Keratinocyte (primary cell): Measurements from ENCODE around the gene ANKRD60. TPM values are rescaled to one million over a fixed set of nuclear protein-coding genes. Genes with fewer than 3 reads are reported as not detected.

Source experiments
- DNase-seq: peaks from one replicate; pipeline ENCODE4 v3.0.0-alpha.2; 2011; ENCODE audit warnings: low read depth, missing footprints, low spot score
- FAIRE-seq: peaks from 2 replicates; lab custom pipeline; 2011; peaks lifted over from hg19 to GRCh38; lab: Jason Lieb, UNC
- H2AFZ ChIP-seq: 2 replicates; pipeline ENCODE4 v1.6.0; 2012; ENCODE audit warnings: low read length, control low read depth, inconsistent platforms; ENCODE audit not compliant: control insufficient read depth
- H3K27ac ChIP-seq: 2 replicates; pipeline ENCODE4 v1.5.1; 2011; ENCODE audit warnings: low read length; ENCODE audit not compliant: control insufficient read depth, insufficient read depth
- H3K27me3 ChIP-seq: 3 replicates; pipeline ENCODE4 v1.6.0; 2011; ENCODE audit warnings: low read length; ENCODE audit not compliant: control insufficient read depth, insufficient read depth; ENCODE audit errors: extremely low read depth
- H3K36me3 ChIP-seq, 2 experiments: 2 replicates in 1 of 2; 3 replicates in 1 of 2; pipeline ENCODE4 v1.5.1; 2011; ENCODE audit warnings: low read length in 2 of 2, mild to moderate bottlenecking in 1 of 2; ENCODE audit not compliant: control insufficient read depth in 2 of 2, insufficient read depth in 2 of 2; ENCODE audit errors: extremely low read depth in 1 of 2
- H3K4me1 ChIP-seq: 3 replicates; pipeline ENCODE4 v1.5.1; 2011; ENCODE audit warnings: low read length; ENCODE audit not compliant: control insufficient read depth, insufficient read depth; ENCODE audit errors: extremely low read depth
- H3K4me2 ChIP-seq: 3 replicates; pipeline ENCODE4 v1.6.0; 2011; ENCODE audit warnings: low read depth, low read length; ENCODE audit not compliant: control insufficient read depth, insufficient read depth; ENCODE audit errors: extremely low read depth
- H3K4me3 ChIP-seq, 3 experiments: fragments of 200-600 bp in 1 of 3; sonication (generic) in 1 of 3; 2 replicates in 2 of 3; 3 replicates in 1 of 3; pipeline ENCODE4 v1.5.1; 2011 to 2016; ENCODE audit warnings: low read length in 3 of 3, mild to moderate bottlenecking in 3 of 3, control low read depth in 2 of 3, inconsistent platforms in 1 of 3, low read depth in 1 of 3, mixed read lengths in 1 of 3, mixed run types in 1 of 3, moderate library complexity in 1 of 3; ENCODE audit not compliant: control insufficient read depth in 2 of 3, insufficient read depth in 2 of 3; ENCODE audit errors: extremely low read depth in 1 of 3
- H3K79me2 ChIP-seq: 2 replicates; pipeline ENCODE4 v1.6.0; 2012; ENCODE audit warnings: low read length; ENCODE audit not compliant: control insufficient read depth, insufficient read depth
- H3K9ac ChIP-seq: 3 replicates; pipeline ENCODE4 v1.6.0; 2011; ENCODE audit warnings: low read length; ENCODE audit not compliant: control insufficient read depth, insufficient read depth; ENCODE audit errors: extremely low read depth
- H3K9me1 ChIP-seq: 3 replicates; pipeline ENCODE4 v1.6.0; 2011; ENCODE audit warnings: low read length; ENCODE audit not compliant: control insufficient read depth, insufficient read depth; ENCODE audit errors: extremely low read depth
- H3K9me3 ChIP-seq: 2 replicates; pipeline ENCODE4 v1.5.1; 2012; ENCODE audit warnings: low read depth, low read length; ENCODE audit not compliant: control insufficient read depth
- H4K20me1 ChIP-seq: 3 replicates; pipeline ENCODE4 v1.6.0; 2011; ENCODE audit warnings: low read length; ENCODE audit not compliant: control insufficient read depth, insufficient read depth; ENCODE audit errors: extremely low read depth
- CTCF ChIP-seq, 3 experiments: IDR thresholded peaks in 1 of 3; conservative IDR thresholded peaks in 1 of 3; optimal IDR thresholded peaks in 1 of 3; 2 replicates in 2 of 3; 3 replicates in 1 of 3; pipeline versions ENCODE3 to v1.5.1; 2011; ENCODE audit warnings: low read length in 3 of 3, mild to moderate bottlenecking in 3 of 3, moderate library complexity in 2 of 3, control low read depth in 1 of 3, inconsistent platforms in 1 of 3; ENCODE audit not compliant: insufficient read depth in 2 of 3; ENCODE audit errors: extremely low read depth in 1 of 3
- EZH2 ChIP-seq: IDR thresholded peaks from one replicate; pipeline ENCODE4 v1.6.1; 2012; ENCODE audit warnings: inconsistent platforms, mild to moderate bottlenecking, low read length, moderate library complexity
- dilution Hi-C: fragments of 300-500 bp; cut with MboI; formaldehyde crosslinking; loops from one replicate; pipeline ENCODE4 v1.7.0; 2020; ENCODE audit warnings: low sequenced_read_pairs; ENCODE audit not compliant: extremely low pct_ligation_motif_present
- polyA plus RNA-seq, 5 experiments: library from polyadenylated mRNA; depleted of rRNA in 3 of 5; stranded (reverse) in 3 of 5; stranded (forward) in 1 of 5; unstranded in 1 of 5; fragments of >200 nt; gene quantifications; 1 replicate in 1 of 5; 2 replicates in 3 of 5; 3 replicates in 1 of 5; pipeline versions ENCODE4 v1.2.1 to v1.2.3, GENCODE V29; 2011 to 2012; ENCODE audit warnings: missing spikeins in 2 of 5, low read depth in 1 of 5, low replicate concordance in 1 of 5

The ANKRD60 gene
- polyA plus RNA-seq, 1 donor (not counting 4 experiments of a cell fraction or from before 2014, with no cell fraction given) = not detected

- H3K9me3 ChIP-seq = no peaks in the 10 kb centered on the region
- no peak overlapping the region for H2AFZ ChIP-seq
- no peaks in the 10 kb centered on the region for H3K9me1 ChIP-seq
- H3K36me3 ChIP-seq = peaks cover 20 to 36% of the 10 kb centered on the region in 2 experiments
- no peaks in the 10 kb centered on the region for H3K4me1 ChIP-seq
- dilution Hi-C loops = no loop called here
- H3K79me2 ChIP-seq = no peaks in the 10 kb centered on the region
- H3K4me2 ChIP-seq = no peak overlapping the region
- no peaks in the 10 kb centered on the region for H3K27me3 ChIP-seq
- no peak overlapping the region for H3K9ac ChIP-seq
- H3K4me3 ChIP-seq = no peak overlapping the region
- H4K20me1 ChIP-seq = no peaks in the 10 kb centered on the region
- no peak for TF ChIP-seq CTCF (optimal IDR thresholded peaks at IDR 0.05 in 1 of 3, IDR thresholded peaks at IDR 0.05 in 1 of 3, conservative IDR thresholded peaks at IDR 0.05 in 1 of 3; ENCODE audit: extremely low read depth in 1 of 3, insufficient read depth in 2 of 3, low read length in 3 of 3)
- TF ChIP-seq EZH2 = no peak
- FAIRE-seq (no peak), DNase-seq (no peak)
- no peak overlapping the region for H3K27ac ChIP-seq
These were observed 15.4 kb upstream of the ANKRD60 start for GRCh38 chr20:58243653-58244410.

- no peaks in the 10 kb centered on the region for H3K9me3 ChIP-seq
- H4K20me1 ChIP-seq = no peaks in the 10 kb centered on the region
- no peaks in the 10 kb centered on the region for H3K27me3 ChIP-seq
- no peak overlapping the region for H2AFZ ChIP-seq
- no peak overlapping the region for H3K9ac ChIP-seq
- no peaks in the 10 kb centered on the region for H3K9me1 ChIP-seq
- dilution Hi-C loops = no loop called here
- no peak for TF ChIP-seq CTCF (optimal IDR thresholded peaks at IDR 0.05 in 1 of 3, IDR thresholded peaks at IDR 0.05 in 1 of 3, conservative IDR thresholded peaks at IDR 0.05 in 1 of 3; ENCODE audit: extremely low read depth in 1 of 3, insufficient read depth in 2 of 3, low read length in 3 of 3)
- DNase-seq (no peak), FAIRE-seq (no peak)
- no peak overlapping the region for H3K4me3 ChIP-seq
- H3K36me3 ChIP-seq = peaks cover 18 to 36% of the 10 kb centered on the region in 2 experiments
- H3K27ac ChIP-seq = no peak overlapping the region
- H3K4me2 ChIP-seq = no peak overlapping the region
- no peaks in the 10 kb centered on the region for H3K79me2 ChIP-seq
- H3K4me1 ChIP-seq = no peaks in the 10 kb centered on the region
These were observed 14.4 kb upstream of the ANKRD60 start for GRCh38 chr20:58242824-58243223.
